Neuron (in vitro differentiated cells): ENCODE measurements around the gene DVL1.

Experiments
- H2AFZ ChIP-seq: one replicate; pipeline ENCODE4 v1.6.1; 2013; ENCODE audit warnings: low read depth, mild to moderate bottlenecking, inconsistent platforms, low read length, moderate library complexity
- H3K27me3 ChIP-seq: one replicate; pipeline ENCODE4 v1.6.1; 2013; ENCODE audit warnings: low read length; ENCODE audit not compliant: insufficient read depth
- H3K36me3 ChIP-seq: one replicate; pipeline ENCODE4 v1.6.1; 2013; ENCODE audit warnings: low read length; ENCODE audit not compliant: insufficient read depth
- H3K4me1 ChIP-seq: one replicate; pipeline ENCODE4 v1.6.1; 2013; ENCODE audit warnings: low read length; ENCODE audit not compliant: insufficient read depth
- H3K4me3 ChIP-seq: 2 replicates; pipeline ENCODE4 v1.5.1; 2013; ENCODE audit warnings: mild to moderate bottlenecking, low read length, moderate library complexity
- H3K9me3 ChIP-seq: one replicate; pipeline ENCODE4 v1.6.1; 2013; ENCODE audit warnings: low read length

The DVL1 gene

DNA sequence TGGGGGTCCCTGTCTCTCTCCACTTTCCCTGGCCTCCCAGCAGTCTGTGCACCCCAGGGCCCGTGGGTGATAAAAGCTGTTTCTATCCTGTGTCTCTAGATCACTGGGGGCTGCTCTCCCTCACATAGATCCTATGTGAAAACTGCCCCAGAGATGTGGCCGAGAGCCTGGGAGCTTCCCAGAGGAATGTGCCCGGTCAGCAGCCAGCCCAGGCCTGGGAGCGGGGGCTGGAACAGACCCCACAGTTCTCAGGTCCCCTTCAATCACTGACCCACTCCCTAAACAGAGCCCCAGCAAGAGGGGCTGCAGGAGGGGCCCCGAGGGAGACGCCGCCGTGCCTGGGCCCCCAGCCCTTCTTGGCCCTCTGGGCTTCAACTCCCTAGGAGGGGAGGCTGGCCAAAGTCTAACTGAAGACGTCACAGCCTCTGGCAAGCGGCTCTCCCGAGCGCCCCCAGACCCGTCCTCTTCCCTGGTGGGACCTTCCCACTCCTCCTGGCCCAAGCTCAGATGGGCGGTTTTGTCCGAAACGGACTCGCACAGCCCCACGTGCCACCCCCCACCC is 8.7 kb upstream of the DVL1 start:
- Histone ChIP-seq H3K36me3 (no peaks in the 10 kb centered on the region), H2AFZ (no peak overlapping the region), H3K27me3 (no peaks in the 10 kb centered on the region), H3K9me3 (no peaks in the 10 kb centered on the region), H3K4me1 (peaks cover 44% of the 10 kb centered on the region), H3K4me3 (peak overlapping the region; percentile 50)

DNA sequence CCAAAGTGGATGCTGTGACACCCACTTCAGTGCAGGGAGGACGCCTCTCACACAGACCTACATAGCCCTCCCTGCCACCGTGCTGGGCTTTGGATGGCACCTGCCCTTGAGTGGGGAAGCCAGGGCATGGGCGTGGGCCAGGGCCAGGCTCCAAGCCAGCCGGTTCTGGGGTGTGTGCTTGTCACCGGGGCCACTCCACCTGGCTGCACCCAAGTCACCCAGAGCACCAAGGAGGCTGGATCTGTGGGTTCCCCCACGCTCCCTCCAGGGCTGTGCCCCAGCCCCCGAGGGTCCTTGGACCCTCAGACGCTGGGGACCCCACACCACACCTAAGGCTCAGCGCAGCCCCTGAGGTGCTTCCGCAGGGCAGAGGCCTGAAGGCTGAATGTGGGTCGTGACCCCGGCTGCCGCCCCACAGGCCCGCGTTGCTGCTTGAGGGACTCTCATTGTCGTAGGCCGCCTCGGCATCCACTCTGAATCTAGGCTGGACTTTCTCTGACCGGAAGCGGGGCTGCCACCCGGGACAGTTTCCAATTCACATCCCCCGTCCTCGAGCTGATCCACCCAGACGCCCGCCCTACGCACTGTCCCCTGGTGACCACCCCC is 7.7 kb upstream of the DVL1 start:
- Histone ChIP-seq H3K4me1 (peaks cover 48% of the 10 kb centered on the region), H3K4me3 (peak overlapping the region; percentile 50)

DNA sequence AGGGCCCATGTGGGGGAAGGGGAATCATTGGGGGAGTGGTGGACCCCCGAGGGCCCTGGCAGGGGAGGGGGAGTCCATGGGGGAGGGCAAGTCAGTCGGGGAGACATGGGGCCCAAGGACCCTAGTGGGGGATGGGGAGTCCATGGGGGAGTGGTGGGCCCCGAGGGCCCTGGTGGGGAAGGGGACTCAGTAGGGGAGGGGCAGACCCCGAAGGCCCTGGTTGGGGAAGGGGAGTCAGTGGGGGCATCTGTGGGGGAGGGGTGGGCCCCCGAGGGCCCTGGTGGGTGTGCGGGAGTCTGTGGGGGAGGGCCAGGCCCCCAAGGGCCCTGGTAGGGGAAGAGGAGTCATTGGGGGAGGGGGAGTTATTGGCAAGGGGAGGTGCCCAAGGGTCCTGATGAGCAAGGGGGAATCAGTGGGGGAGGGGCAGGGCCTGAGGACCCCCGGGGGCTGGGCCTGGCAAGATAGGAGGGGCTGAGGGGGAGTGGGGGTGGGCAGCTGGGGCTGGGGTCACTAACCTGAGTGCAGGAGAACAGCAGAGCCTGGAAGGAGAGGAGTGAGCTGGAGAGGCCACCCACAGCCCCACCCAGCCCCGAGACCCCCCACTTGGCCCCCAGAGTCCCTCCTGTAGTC is 7.1 kb upstream of the DVL1 start:
- no peaks in the 10 kb centered on the region for H3K36me3 ChIP-seq
- no peak overlapping the region for H3K4me3 ChIP-seq
- no peaks in the 10 kb centered on the region for H3K9me3 ChIP-seq
- no peak overlapping the region for H2AFZ ChIP-seq
- H3K4me1 ChIP-seq = peaks cover 53% of the 10 kb centered on the region
- no peaks in the 10 kb centered on the region for H3K27me3 ChIP-seq

More for the DNA sequence above, 7.7 kb upstream of the DVL1 start:
- Histone ChIP-seq H3K36me3 (no peaks in the 10 kb centered on the region), H3K27me3 (no peaks in the 10 kb centered on the region), H3K9me3 (no peaks in the 10 kb centered on the region), H2AFZ (no peak overlapping the region)

DNA sequence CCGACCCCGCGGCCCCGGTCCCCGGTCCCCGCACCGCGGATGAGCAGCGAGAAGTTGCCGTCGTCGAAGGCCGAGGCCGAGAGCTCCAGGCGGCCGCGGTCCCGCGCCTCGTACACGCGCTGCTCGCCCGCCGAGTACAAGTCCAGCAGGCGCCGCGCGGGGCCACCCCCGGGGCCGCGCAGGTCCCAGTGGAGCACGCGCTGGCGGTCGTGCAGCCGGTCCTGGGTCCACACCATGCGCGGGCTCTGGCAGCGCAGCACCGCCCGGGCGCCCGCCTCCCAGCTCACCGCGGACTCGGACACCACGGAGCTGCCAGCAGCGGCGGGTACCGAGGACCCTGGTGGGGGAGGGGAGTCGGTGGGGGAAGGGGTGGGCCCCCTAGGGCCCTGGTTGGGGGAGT is 6.2 kb upstream of the DVL1 start:
- Histone ChIP-seq H3K4me3 (no peak overlapping the region), H3K9me3 (no peaks in the 10 kb centered on the region), H3K36me3 (no peaks in the 10 kb centered on the region), H3K4me1 (peaks cover 47% of the 10 kb centered on the region), H3K27me3 (no peaks in the 10 kb centered on the region), H2AFZ (no peak overlapping the region)

DNA sequence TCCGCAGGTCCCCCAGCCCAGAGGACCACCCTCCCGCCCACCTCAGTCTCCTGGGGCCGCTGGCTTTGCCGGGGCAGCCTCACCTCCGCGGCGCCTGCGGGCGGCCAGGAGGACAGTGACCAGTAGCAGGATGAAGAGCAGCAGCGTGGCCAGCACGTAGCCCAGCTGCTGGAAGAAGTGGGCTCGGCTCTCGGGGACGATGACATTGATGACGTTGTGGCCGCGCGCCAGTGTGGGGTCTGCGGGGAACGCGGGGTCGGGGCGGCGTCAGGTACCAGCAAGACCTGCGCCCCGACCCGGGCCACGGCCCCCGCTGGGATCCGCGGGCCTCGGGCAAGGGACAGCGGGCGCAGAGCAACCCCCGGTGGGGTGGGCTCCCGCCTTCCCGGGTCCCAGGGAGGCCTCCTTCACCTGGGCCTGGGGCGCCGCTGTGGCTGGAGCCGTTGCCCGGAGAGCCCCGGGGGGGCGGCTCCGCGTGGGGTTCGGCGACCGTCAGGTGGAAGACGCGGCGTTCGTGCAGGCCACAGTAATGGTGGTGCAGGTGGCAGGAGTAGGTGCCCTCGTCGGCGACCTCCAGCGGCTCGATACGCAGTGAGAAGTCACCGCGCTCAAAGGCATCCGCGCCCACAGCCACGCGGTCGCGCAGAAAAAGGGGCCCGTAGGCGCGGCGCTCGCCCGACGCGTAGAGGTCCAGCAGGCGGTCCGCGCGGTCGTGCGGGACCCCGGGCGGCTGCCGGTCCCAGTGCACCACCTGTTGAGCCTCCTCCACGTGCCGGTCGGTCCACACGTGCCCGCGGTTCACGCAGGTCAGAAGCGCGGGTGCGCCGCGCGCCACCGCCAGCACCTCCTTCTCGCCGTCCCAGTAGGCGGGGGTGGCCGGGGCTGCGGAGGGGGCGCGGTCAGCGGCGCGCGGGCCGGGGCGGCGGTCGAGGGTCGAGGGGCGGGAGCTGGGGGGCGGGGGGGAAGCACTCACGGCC is 5.3 kb upstream of the DVL1 start:
- no peaks in the 10 kb centered on the region for H3K9me3 ChIP-seq
- no peaks in the 10 kb centered on the region for H3K27me3 ChIP-seq
- no peaks in the 10 kb centered on the region for H3K36me3 ChIP-seq
- no peak overlapping the region for H2AFZ ChIP-seq
- H3K4me1 ChIP-seq = peaks cover 38% of the 10 kb centered on the region
- H3K4me3 ChIP-seq = no peak overlapping the region

DNA sequence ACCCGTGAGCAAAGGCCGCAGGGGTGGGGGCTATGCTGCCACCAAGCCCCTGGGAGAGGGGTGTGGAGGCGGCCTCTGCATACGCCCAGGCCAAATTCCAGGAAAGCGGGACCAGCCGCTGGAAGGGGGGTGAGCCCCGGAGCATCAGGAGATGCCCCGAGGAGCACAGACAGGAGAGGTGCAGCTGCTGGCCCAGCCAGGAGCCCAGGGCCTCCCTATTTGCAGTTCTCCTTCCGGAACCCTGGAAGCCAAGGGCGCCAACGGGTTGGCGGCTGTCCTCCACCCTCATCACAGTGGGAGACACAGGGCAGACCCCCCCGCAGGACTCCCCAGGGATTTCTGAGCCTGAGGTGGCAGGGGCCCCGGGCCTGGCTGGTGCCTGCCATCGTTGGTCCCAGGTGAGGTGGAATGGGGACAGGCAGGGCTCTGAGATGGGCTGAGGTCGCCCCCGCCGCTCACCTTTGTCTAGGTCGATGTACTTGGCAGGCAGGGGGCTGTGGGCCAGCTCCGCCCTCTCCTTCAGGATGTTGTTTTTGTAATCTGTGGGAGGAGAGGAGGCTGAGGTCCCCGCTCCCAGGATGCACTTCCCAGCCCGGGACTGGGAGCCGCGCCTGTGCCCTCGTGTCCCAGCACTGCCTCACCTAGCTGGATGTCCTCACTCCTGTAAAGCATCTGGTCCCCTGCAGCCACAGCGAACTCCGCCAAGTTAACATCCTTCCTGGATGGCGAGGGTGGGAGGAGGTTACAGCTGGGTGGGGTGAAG is 4.4 kb upstream of the DVL1 start:
- H3K27me3 ChIP-seq = no peaks in the 10 kb centered on the region
- H3K4me1 ChIP-seq = peaks cover 28% of the 10 kb centered on the region
- no peak overlapping the region for H2AFZ ChIP-seq
- H3K4me3 ChIP-seq = no peak overlapping the region
- H3K36me3 ChIP-seq = no peaks in the 10 kb centered on the region
- no peaks in the 10 kb centered on the region for H3K9me3 ChIP-seq

DNA sequence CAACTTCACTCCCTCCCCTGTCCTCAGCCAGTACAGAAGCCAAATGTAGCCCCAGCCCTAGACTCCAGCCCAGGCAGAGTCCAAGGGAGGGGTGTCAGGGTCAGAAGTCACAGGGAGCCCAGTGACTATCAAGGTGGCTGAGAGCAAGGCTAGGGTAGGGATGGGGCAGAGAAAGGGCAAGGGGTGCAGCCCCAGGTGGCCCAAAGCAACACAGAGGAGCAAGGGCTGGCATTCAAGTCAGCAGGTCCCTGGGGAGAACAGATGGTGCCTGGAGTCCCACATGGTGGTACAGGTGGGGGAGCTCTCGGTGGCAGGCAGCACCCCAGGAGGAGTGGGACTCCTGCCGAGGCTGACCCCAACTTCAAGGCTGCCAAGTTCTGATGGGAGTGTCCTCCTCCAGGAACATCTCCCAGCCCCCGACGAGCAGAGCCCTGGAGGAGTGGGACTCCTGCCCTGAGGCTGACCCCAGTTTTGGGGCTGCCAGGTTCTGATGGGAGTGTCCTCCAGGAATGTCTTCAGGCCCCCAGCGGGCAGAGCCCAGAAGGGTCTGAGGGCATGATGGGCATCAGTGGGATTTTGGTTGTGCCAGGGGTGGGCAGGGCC is 3.7 kb upstream of the DVL1 start:
- no peak overlapping the region for H2AFZ ChIP-seq
- H3K9me3 ChIP-seq = no peaks in the 10 kb centered on the region
- H3K4me1 ChIP-seq = peaks cover 27% of the 10 kb centered on the region

DNA sequence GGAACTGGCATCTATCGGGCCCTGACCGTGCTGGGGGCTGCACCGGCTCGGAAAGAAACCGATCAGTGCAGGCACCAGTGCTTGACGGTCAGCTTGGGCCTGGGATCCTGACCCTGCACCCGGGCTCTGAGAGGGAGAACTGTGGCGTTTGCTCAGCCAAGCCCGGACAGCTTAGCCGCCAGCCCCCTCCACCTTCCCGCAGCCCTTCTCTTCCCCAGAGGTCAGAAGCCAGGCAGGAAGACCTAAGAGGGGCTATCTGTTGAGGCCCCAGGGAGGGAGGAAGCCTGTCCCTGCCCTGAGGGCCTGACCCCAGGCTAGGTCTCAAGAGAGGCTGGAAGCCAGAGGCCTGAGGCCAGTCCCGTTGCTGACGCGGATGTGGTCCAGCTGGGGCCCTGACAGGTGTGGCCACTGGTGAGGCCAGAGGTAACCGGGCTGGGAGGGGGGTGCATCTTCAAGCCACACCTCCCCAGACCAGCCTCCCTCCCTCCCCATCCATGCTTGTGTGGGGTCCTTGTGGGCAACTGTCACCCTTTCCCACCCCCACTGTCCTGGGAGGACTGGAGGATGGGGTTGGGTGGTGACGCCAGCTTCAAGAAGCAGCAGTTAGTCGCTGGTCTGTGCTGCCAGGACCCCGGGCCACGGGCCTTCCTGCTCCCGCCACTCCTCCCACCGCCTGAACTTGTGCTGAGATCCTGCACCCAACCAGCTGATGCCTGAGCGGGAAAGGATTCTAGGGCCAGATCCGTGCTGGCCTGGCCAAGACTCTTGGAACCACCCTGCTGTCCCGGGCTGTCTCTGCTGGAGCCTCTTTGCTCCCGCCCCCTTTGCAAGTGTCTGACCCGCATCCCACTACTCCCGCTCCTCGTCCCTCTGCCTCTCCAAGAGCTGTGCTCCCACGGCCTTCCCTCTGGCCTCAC is 2.6 kb upstream of the DVL1 start:
- Histone ChIP-seq H3K27me3 (no peaks in the 10 kb centered on the region), H3K4me3 (peak overlapping the region; percentile 9), H2AFZ (no peak overlapping the region), H3K4me1 (peaks cover 27% of the 10 kb centered on the region), H3K36me3 (no peaks in the 10 kb centered on the region), H3K9me3 (no peaks in the 10 kb centered on the region)

More for the DNA sequence above, 3.7 kb upstream of the DVL1 start:
- Histone ChIP-seq H3K36me3 (no peaks in the 10 kb centered on the region), H3K4me3 (no peak overlapping the region), H3K27me3 (no peaks in the 10 kb centered on the region)

DNA sequence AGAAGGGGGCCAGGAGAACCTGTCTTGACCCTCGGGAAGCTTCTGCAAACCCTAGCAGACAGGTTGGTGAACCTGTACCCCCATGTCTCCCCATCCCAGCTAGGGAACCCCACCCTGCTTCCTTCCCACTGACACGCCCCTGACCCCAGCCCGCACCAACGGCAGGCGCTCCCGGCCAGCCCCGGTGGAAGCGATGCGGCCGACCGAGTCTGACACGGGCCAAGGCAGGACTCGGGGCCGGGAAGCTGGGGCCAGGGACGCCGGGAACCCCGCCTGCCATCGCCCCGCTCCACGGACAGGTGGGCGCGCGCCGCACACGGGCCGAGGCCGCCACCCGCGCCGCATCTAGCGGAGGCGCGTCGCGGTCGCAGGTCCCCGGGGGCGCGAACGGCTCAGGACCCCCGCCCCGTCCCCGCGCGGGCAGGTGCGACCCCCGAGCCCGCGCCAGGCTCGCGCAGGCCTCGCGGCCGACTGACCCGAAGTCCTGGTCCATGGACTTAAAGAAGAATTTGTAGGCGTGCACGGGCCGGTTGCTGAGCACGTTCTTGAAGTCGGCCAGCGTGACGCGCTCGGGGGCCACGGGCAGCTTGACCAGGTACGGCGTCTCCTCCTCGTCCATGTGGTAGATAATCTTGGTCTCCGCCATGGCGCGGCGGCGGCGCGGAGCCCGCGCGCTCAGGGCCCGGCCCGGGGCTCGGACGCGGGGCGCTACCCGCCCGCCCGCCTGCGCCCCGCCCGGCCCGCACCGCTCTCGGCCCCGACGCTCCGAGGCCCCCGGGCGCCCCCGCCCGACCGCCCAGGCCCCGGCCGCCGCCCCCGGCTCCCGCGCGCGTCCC is 580 bp downstream of the DVL1 start:
- no peaks in the 10 kb centered on the region for H3K27me3 ChIP-seq
- peaks cover 25% of the 10 kb centered on the region for H3K4me1 ChIP-seq
- no peak overlapping the region for H2AFZ ChIP-seq
- H3K36me3 ChIP-seq = no peaks in the 10 kb centered on the region
- no peaks in the 10 kb centered on the region for H3K9me3 ChIP-seq
- peak overlapping the region; percentile 95 for H3K4me3 ChIP-seq

DNA sequence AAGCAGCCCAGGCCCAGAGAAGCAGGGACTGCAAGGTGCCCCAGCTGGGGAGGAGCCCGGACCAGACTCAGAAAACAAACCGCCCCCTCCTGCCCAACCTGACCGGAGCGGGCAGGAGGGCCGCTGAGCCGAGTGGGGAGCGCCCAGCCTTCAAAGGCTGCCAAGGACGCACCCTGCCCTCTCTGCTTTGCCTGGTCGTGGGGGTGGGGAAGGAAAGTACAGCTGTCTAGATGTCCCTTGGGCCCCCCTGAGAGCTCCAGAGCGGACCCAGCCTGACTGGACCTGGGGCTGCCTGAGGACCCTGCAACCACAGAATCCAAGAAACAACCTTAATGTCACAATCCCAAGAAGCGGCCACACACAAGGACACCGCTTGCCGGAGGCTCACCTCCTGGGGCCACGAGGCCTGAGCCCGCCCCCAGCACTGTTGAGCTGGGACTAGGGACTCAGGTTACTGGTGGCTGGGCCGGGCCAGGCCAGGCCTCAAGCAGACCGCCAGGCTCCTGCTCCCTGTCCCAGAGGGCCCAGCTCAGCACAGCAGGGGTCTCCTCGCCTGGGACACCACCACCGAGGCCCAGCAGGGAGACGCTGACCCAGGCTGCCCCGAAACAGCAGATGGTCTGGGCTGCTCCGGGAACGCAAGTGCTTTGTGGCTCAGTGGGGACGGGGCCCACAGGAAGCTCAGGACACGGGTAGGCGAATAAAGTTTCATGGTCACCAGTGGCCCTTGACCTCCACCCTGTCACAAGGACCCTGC is 1.4 kb downstream of the DVL1 start:
- H3K9me3 ChIP-seq = no peaks in the 10 kb centered on the region
- H3K36me3 ChIP-seq = no peaks in the 10 kb centered on the region
- no peaks in the 10 kb centered on the region for H3K27me3 ChIP-seq
- peak overlapping the region; percentile 95 for H3K4me3 ChIP-seq
- H3K4me1 ChIP-seq = peaks cover 24% of the 10 kb centered on the region
- H2AFZ ChIP-seq = no peak overlapping the region
